Inflammatory macrophage treated with lipopolysaccharide for 4 hours (primary cell): ENCODE data around the gene CKAP2.
A peak's percentile ranks its signal among the peaks of the same experiment; 100 is the strongest.
"Not testable (repeated sequence)": the region's sequence is repeated elsewhere in the genome, so short reads cannot be mapped to it uniquely, and the experiment has no call there.

ENCODE experiments used
- DNase-seq: peaks from one replicate; pipeline ENCODE4 v3.0.0-alpha.2; 2020

Gene CKAP2

DNA sequence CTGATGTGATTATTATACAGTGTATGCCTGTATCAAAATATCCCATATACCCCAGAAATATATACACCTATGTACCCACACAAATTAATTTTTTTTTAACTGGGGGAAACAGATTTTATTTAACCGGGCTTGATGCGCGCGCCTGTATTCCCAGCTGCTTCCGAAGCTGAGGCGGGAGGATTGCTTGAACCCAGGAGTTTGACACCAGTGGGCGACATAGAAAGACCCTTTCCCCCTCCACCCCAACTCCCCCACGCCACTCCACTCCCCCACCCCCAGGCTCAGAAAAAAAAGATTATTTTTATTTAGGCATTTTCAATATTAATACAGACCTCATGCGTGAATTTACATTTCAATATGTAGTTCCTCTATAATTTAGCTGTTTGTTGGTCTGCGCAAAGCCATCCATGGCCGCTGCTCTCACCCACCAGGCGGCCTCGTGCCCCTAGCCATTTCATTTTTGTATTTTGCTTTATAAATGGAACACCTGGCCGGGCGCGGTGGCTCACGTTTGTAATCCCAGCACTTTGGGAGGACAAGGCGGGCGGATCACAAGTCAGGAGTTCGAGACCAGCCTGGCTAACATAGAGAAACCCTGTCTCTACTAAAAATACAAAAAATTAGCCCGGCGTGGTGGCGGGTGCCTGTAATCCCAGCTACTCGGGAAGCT is 4.0 kb upstream of the CKAP2 start:
- DNase-seq = no peak

DNA sequence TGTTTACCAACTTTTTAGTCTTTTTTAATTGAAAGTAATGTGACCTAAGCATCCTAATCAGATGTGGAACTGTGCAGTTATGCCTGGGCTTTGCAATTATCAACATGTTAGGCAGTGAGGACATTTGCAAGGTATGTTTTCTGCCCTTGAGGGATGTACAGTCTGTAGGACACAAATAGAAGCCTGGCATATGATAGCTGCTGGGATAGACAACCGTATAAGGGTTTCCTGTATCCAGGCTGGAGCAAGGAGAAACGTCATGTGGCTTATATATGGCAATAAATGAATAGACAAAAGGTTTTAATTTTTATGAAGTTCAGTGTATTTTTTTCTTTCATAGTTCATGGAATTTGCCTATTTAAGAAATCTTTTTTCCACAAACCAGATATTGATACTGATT is 2.8 kb upstream of the CKAP2 start:
- no peak for DNase-seq

DNA sequence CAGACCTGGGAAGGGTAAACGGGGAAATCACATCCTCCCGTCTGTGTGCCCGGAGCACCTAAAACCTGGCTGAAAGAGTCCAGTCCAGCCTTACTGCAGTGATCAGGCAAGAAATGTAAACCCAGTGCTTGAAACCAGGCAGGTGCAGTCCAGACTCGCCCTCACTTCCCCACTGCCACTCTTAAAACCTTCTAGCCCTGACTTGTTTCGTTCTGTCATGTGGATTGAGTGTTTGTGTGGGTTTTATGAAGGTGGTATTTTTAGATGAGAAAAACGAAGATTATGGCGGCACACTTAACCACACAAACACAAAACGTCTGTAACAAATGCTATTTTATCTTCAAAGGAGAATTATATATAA is 839 bp upstream of the CKAP2 start:
- no peak for DNase-seq

DNA sequence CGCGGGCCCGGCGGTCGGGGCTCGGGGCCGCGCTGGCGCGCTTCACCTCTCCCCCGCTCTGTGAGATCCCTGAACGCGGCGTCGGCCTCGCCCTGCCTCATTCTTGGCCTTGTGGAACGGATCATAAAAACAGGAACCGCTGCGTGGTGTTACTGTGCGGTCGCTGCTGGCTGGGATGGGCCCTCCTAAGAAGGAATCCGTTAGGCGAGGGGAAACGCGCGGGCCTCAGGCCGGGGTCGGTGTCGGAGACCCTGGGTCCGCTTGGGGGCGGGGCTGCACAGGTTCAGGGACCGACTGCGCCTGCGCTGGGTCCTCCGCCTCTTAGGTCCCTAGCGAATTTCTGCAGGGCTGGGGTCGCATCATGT is 381 bp downstream of the CKAP2 start:
- DNase-seq = peak; percentile 74

DNA sequence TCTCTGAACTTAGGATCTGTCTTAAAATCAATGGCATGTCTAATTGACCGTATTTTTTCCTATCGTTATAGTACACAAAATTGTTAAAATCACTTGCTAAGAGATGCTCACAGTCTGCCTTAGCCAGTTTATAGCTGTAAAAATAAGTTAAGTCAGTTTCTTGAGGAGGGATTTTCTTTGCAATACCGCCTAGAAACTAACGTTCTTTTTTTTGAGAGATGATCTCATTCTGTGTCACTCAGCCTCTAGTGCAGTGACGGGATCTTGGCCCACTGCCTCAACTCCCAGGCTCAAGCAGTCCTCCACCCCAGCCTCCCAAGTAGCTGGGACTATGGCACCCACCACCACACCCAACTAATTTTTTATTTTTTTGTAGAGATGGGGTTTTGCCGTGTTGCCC is 4.4 kb downstream of the CKAP2 start:
- DNase-seq = no peak

DNA sequence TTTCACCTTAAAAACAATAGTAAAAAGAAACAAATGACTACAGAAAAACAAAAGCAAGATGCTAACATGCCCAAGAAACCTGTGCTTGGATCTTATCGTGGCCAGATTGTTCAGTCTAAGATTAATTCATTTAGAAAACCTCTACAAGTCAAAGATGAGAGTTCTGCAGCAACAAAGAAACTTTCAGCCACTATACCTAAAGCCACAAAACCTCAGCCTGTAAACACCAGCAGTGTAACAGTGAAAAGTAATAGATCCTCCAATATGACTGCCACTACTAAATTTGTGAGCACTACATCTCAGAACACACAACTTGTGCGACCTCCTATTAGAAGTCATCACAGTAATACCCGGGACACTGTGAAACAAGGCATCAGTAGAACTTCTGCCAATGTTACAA is 6.0 kb downstream of the CKAP2 start:
- DNase-seq = no peak

DNA sequence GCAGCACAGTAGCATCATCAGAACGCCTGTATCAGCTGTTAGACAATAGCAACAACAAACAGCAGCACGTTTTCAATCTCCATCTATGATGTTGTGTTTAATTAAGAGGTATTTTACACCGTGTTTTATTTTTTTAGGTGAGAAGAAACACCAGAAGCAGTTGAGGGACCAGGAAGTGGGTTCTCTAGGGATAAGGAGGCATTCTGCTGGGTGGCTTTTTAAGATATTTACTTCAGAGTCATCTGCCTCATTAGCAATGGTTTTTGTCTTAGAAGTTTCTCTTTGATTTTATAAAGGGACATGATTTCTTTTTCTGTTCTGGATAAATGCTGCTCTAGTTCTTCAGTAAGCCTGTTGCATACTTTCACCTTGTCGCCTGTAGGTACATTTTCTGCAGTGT is 8.2 kb downstream of the CKAP2 start:
- DNase-seq = no peak

DNA sequence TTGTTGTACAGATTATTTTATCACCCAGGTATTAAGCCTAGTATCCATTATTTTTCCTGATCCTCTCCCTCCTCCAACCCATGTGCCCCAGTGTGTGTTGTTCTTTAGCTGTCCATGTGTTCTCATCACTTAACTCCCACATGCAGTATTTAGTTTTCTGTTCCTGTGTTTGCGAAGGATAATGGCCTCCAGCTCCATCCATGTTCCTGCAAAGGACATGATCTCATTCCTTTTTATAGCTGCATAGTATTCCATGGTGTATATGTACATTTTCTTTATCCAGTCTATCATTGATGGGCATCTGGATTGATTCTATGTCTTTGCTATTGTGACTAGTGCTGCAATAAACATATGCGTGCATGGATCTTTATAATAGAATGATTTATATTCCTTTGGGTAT is 13.2 kb downstream of the CKAP2 start:
- DNase-seq = not testable (repeated sequence)

DNA sequence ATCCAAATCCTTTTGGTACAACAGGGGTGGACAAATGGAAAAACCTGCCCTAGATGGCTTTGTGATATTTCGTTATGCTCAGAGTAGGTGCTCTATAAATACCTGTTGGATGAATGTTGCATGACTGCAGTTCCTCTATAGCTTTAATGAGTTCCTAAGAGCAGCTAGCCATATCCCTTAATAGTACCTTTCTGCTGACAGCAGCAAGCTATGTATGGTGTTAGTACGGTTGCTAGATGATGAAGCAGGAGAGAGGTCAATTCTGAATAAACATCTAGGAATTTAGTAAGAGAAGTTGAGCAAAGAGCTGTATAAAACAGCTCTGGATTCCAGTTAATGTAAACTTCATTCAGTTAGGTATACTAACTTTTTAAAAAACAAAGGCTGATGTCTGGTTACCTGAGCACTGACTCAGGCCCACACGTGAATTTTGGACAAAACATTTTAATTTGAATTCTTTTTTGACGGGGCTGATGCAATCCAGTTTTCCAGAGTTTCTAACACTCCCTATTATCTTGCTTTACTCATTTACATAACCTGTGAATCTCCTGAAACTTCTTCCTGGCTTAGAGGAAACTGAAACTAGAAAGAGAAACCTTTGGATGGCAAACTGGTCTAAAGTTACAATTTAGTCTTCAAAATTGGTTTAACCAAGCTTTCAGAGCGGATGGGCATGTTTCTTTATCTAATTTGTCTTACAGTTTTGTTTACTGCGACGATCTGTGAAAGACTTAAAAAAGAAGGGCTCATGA is 25.6 kb downstream of the CKAP2 start:
- DNase-seq = not testable (repeated sequence)

DNA sequence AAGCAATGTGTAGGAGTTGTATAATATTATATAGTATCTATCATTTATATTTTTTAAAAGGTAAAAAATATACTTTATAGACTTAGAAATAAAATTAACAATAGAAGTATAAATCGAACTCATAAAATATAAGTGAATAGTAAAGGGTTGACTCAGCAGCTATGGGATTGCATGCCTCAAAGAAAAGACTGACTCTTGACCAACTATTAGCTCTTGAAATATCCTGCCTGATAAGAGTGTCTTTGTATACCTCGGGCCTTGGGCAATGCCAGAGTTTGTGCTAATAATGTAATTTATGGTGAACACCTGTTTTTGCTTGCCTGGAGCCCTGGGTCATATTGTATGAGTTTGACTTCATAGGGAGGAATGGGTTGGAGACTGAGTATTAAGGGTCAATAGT is 31.8 kb downstream of the CKAP2 start:
- DNase-seq = not testable (repeated sequence)

DNA sequence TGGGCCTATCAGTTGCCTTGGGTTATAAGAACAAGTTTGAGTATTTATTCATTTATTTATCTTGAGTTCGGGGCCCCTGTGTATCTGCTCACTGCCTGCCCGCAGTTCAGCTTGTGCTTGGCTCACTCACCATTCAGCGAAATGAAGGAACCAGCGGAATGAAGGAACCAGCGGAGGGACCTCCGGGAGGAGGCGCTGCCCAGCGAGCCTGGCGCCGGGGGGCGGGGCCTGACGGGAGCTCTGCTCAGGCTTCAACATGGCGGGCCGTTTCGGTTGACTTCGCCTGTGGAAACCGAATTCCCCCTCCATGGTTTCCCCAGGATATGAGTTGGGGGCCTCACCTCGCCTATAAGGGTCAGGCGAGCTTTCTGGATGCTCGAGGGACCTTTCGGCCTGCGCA is 33.5 kb downstream of the CKAP2 start:
- DNase-seq = not testable (repeated sequence)

DNA sequence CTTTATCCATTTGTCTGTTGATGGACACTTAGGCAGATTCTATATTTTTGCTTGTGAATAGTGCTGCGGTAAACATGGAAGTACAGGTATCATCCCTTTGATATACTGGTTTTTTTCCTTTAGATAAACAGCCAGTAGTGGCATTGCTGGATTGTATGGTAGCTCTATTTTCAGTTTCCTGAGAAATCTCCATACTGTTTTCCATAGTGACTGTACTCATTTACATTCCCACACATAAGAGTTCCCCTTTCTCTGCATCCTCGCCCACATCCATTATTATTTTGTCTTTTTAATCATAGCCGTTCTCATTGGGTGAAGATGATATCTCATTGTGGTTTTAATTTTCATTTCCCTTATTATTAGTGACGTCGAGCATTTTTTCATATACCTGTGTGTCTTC is 35.7 kb downstream of the CKAP2 start:
- not testable (repeated sequence) for DNase-seq

DNA sequence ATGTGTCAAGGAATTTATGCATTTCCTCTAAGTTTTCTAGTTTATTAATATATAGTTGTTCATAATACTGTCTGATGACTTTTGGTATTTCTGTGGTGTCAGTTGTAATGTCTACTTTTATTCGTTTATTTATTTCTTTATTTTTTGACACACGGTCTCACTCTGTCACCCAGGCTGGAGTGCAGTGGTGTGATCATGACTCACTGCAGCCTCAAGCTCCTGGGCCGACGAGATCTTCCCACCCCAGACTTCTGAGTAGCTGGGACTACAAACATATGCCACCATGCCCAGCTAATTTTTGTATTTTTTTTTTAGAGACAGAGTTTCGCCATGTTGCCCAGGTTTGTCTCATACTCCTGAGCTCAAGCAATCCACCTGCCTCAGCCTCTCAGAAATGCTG is 39.0 kb downstream of the CKAP2 start:
- DNase-seq = not testable (repeated sequence)

DNA sequence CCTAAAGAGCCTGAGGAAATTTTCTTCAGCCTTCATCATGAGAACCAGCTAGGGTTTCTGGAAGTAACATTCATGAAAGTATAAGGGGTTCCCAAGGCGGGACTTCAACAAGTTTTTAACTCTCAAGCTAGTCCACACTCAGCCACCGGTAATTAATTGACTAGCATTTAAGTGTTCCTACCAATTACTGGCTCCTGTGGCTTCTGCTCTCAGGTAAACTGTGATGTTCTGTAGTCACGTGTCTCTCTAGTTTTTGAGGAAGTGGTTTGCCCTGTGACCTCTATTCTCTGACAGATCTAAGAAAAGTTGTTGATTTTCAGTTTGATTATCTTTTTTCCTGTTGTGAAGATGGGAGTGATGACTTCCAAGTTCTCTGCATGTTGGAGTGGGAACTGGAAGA is 42.7 kb downstream of the CKAP2 start:
- DNase-seq = not testable (repeated sequence)

DNA sequence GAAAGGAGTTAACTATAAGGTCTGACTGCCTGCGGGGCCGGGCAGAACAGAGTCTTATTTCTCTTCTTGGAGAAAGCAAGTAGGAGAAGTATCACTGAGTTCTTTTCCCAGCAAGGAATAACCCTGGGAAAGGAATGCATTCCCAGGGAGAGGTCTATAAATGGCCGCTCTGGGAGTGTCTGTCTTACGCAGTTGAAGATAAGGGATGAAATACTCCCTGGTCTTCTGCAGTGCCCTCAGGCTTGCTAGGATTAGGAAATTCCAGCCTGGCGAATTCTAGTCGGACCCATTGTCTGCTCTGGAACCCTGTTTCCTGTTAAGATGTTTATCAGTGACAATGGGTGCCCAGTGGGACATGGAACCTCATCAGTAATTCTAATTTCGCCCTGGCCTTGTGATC is 47.0 kb downstream of the CKAP2 start:
- not testable (repeated sequence) for DNase-seq

DNA sequence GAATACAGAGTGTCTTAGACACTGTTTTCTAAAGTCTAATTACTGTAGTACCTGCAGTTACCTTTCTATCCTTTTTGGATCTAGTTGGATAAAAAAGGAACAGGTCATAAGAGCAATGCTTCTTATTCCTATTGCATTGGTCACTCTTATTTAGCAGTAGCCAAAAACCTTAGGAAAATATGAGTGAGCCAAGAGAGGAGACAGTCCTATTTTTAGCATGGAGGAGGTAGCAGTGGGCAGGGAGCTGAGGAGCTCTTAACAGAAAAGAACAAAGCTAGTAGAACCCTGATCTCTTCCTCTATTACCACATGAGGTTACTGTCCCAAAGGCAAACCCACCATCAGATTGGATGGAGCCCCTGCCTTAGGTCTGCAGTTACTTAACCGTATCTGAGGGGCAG is 50.6 kb downstream of the CKAP2 start:
- not testable (repeated sequence) for DNase-seq

DNA sequence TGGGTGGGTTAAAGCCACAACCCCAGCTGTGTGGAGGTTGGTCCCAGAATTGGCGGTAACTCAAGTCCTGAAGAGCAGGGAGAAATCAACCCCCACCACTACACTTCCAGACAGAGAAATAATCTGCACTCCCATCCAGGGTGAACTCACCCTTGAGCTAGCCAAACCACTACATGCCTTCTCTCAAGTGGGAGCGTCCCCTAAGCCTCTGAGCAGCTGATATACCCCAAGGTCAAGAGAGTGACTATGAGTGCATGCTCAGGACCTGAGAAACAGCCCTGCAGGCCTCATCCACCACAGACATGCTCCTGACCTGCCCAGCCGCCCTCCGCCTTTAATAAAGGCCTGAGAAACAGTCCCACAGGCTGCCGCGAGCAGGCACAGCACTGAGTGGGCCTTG is 54.3 kb downstream of the CKAP2 start:
- not testable (repeated sequence) for DNase-seq

DNA sequence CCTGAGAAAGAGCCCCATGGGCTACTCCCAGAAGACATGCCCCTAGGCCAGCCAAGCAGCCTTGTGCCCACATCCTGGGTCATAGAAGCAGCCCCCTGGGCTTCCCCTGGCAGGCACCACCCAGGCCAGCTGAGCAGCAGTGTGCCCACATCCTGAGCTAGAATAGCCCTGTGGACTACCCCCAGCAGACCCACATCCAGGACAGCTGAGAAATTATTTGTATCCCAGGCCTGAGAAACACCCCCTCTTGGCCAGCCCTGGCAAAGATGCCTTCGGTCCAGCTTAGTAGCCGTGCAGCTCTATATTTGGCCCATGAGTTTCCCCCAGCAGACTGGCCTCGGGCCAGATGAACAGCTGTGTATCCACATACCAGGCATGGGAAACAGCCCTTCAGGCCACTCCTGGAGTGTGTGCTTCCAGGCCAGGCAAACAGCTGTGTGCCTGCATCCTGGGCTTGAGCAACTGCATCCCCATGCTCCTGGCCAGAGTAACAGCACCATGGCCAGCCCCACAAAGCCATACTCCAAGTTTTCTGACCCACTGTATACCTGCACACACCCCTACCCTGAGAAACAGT is 55.0 kb downstream of the CKAP2 start:
- DNase-seq = not testable (repeated sequence)

DNA sequence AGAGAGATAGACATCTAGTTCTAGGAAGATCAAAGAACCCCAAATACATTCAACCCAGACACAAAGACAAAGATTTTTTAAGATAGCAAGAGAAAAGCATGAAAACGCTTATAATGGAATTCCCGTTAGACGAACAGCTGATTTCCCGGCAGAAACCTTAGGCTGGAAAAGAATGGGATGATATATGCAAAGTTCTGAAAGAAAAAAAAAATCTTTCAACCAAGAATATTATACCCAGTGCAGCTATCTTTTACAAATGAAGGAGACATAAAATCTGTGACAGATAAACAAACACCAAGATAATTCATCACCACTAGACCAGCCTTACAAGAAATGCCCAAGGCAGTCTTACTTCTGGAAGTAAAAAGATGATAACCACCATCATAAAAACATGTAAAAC is 56.3 kb downstream of the CKAP2 start:
- not testable (repeated sequence) for DNase-seq

DNA sequence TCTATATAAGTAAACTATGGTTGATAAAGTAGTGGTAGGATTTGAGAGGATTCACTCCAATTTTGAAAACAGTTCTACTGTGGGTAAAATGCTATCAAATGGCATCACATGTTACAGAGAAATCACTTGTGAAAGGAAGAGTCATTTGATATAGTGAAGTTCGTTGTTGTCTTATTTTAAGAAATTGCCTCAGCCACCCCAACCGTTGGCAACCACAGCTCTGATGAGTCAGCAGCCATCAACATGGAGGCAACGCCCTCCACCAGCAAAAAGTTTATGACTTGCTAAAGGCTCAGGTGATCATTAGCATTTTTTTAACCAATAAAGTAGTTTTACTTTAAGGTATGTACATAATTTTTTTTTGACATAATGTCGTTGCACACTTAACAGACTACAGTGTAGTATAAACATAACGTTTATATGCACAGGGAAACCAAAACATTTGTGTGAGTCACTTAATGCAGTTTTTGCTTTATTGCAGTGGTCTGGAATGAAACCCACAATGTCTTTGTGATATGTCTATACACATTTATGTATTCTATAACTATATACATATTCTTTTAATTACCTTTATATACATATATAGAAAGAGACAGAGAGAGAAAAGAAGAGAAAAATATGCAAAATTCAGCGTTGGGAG is 58.8 kb downstream of the CKAP2 start:
- peak; percentile 58 for DNase-seq

DNA sequence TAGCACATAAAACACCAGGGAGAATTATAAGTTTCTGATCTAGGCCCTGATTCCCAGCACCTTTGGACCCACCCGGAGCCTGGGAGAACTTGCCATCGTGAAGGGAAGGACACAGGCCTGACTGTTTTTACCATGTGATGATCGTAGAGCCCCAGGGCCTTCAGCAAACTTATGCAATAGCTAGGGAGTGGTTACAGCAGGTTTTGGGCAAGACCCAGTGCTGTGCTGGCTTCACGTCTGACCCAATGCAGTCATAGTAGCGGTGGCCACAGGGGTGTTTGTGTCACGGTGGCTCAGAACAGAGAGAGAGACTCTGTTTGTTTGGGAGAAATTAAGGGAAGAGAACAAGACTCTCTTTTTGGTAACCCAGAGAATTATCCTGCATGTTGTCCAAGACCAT is 68.0 kb downstream of the CKAP2 start:
- DNase-seq = not testable (repeated sequence)
